IgD-negative memory B cell (primary cell): ENCODE measurements around the gene CCR8. TPM values are rescaled to one million over a fixed set of nuclear protein-coding genes. Genes with fewer than 3 reads are reported as not detected.
A peak's percentile ranks its signal among the peaks of the same experiment; 100 is the strongest.
"Not testable (repeated sequence)": the region's sequence is repeated elsewhere in the genome, so short reads cannot be mapped to it uniquely, and the experiment has no call there.

ENCODE experiments used
- H3K27ac Mint-ChIP-seq, 3 donors: one replicate each; pipeline ENCODE4 v1.8.0; 2020 to 2022; ENCODE audit warnings: mild to moderate bottlenecking in 3 of 3, mixed read lengths in 3 of 3, moderate library complexity in 1 of 3
- H3K27me3 Mint-ChIP-seq: one replicate; pipeline ENCODE4 v1.8.0; 2021; ENCODE audit warnings: mixed read lengths
- H3K36me3 Mint-ChIP-seq: one replicate; pipeline ENCODE4 v1.8.0; 2020; ENCODE audit warnings: mild to moderate bottlenecking, mixed read lengths
- H3K4me1 Mint-ChIP-seq, 3 donors: one replicate each; pipeline ENCODE4 v1.8.0; 2020 to 2022; ENCODE audit warnings: mixed read lengths in 3 of 3, mild to moderate bottlenecking in 1 of 3
- H3K4me3 Mint-ChIP-seq, 4 donors: one replicate each; pipeline ENCODE4 v1.8.0; 2020 to 2022; ENCODE audit warnings: mild to moderate bottlenecking in 4 of 4, mixed read lengths in 4 of 4, moderate library complexity in 3 of 4
- H3K9me3 Mint-ChIP-seq, 3 donors: one replicate each; pipeline ENCODE4 v1.8.0; 2020 to 2021; ENCODE audit warnings: mixed read lengths in 3 of 3, mild to moderate bottlenecking in 1 of 3
- polyA plus RNA-seq: library from polyadenylated mRNA; unstranded; fragments of 300-500 nt; fragmentation: Illumina TruSeq; gene quantifications from one replicate; pipeline ENCODE4 v1.2.3, GENCODE V29; 2021

CCR8 gene
- polyA plus RNA-seq, 1 donor from 2014 or later: not detected

DNA sequence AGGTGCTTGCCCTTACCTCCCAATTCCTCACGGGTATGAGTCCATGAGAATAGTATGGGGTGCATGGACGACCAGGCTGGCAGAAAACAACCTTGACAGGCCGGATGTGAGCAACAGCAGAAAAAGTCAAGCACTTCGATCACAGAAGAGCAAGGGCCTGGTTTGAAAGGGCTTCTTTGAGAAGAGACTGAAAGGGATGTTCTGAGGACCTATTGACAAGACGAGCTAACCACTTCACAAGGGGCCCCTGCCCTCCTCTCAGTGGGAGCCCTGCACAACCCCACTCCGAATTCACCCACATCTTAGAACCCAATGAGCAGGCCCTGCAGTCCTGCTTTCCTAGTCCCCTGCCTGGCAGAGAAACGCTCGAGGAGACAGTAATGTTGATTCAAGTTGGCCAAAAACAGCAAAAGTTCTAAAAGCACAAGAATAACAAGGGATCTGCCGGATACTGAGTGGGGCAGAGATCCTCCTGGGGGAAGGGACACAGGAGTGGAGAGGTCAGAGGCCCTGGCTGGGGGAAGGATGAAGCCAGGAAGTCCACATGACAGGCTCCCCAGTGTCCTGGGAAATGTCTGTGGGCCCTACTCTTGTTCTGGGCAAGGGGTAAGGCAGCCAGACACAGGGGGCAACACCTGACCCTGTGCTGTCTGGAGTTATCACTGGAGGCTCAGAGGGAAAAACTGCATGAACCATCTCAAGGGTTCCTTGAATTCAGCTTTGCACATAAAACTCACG, 34.9 kb upstream of the CCR8 start:
- Mint-ChIP-seq H3K27me3 (peaks cover under 1% of the 10 kb centered on the region), H3K9me3 (peaks cover 0 to 8% (median 8%) of the 10 kb centered on the region in 3 donors), H3K4me1 (peaks cover 0 to 8% (median 6%) of the 10 kb centered on the region in 3 donors), H3K4me3 (no peak overlapping the region), H3K36me3 (peaks cover 1% of the 10 kb centered on the region), H3K27ac (no peak overlapping the region)

DNA sequence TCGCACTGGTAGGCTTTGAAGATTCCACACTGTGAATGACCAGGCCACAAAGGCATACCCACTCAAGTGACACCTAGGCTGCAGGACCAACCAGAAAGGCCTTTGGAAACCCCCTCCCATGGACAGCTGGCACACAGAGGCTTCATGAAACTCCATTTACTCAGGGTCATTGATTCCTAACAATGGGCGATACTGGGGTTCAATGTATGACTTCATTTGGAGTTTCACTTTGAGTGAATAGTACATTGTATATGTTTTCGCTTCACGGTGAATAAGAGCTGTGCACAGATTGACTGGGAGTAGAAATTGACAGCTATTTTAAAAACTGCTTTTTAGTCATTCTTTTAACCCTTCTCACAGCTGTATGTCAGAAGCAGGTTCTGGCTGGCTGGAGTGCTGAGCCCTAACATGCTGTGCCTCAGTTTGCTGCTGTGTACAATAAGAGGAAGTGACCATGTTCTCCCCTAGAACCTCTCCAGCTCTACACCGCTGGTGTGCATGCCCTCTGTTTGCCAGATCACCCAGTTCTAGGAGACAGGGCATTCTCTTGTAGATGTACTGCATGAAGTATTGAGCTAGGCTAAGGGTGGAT, 34.2 kb upstream of the CCR8 start:
- Mint-ChIP-seq H3K27ac (no peak overlapping the region), H3K36me3 (peaks cover 1% of the 10 kb centered on the region)

DNA sequence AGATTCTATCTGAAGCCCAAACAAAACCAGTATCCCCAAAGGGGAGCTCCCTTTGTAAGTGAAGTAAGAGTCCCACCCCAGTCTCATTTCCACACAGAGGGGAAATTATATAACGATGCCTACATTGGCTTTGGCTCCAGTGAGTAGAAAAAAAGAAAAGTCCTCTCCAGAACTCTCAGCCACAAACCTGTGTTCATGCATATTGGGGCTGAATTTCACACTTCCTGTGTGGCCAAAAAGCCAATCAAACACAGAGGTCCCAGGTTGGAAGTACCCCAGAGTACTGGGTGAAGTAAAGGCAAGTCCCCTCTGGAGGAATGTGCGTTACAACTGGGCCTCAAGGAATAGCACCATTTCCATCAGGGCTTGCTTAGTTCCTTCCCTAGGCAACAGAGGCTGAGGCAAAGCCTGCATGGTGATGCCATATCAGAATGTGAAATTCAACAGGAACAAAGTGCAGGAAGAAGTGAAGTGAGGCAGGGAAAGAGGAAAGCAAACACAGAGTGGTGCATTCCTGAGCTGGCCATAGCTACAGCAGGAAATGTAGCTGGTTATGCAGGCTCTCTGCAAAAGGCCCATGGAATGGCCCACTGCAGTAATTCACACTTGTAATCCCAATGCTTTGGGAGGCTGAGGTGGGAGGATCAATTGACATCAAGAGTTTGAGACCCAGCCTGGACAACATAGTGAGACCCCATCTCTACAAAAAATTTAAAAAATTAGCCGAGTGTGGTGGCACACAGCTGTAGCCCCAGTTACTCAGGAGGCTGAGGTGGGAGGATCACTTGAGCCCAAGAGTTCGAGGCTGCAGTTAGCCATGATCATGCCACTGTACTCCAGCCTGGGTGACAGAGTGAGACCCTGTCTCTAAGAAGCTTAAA, 33.1 kb upstream of the CCR8 start:
- peaks cover 8 to 20% (median 15%) of the 10 kb centered on the region in 3 donors for H3K9me3 Mint-ChIP-seq
- H3K4me3 Mint-ChIP-seq: peak overlapping the region in 1 of 4 donors; percentile 63
- H3K27ac Mint-ChIP-seq: no peak overlapping the region
- peaks cover 4% of the 10 kb centered on the region for H3K36me3 Mint-ChIP-seq
- peaks cover 13% of the 10 kb centered on the region for H3K27me3 Mint-ChIP-seq
- peaks cover 0 to 7% (median 2%) of the 10 kb centered on the region in 3 donors for H3K4me1 Mint-ChIP-seq

More for the DNA sequence above, 34.2 kb upstream of the CCR8 start:
- Mint-ChIP-seq H3K4me1 (peaks cover 0 to 8% (median 2%) of the 10 kb centered on the region in 3 donors), H3K4me3 (no peak overlapping the region), H3K9me3 (peaks cover 4 to 14% (median 14%) of the 10 kb centered on the region in 3 donors), H3K27me3 (peaks cover 5% of the 10 kb centered on the region)

DNA sequence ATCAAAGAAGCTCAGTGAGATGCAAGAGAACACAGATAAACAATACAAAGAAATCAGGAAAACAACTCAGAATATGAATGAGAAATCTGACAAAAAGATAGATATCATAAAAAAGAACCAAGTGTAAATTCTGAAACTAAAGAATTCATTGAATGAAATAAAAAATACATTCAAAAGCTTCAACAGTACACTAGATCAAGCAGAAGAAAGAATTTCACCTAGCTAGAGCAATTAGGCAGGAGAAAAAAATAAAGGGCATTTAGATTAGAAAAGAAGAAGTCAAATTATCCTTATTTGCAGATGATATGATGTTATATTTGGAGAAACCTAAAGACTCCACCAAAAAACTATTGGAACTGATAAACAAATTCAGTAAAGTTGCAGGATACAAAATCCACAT, 30.2 kb upstream of the CCR8 start:
- Mint-ChIP-seq H3K9me3 (peaks cover 13 to 29% (median 27%) of the 10 kb centered on the region in 3 donors), H3K4me1 (no peaks in the 10 kb centered on the region), H3K36me3 (peaks cover 9% of the 10 kb centered on the region), H3K27ac (no peak overlapping the region), H3K27me3 (peaks cover 19% of the 10 kb centered on the region), H3K4me3 (peak overlapping the region in 1 of 4 donors; percentile 14)

DNA sequence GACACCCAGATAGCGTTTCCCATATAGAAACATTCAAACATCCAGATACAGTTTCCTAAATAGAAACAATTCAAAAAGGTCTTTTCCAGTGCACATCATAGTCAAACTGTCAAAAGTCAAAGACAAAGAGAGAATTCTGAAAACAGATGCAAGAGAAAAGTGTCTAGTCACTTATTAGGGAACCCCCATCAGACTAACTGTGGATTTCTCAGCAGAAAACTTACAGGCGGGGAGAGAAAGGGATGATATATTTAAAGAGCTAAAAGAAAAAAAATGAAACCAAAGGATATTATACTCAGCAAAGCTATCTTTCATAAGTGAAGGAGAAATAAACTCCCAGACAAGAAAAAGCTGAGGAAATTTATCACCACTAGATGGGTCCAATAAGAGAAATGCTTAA, 27.3 kb upstream of the CCR8 start:
- peaks cover 17 to 33% (median 30%) of the 10 kb centered on the region in 3 donors for H3K9me3 Mint-ChIP-seq
- H3K36me3 Mint-ChIP-seq: peaks cover 9% of the 10 kb centered on the region
- H3K27ac Mint-ChIP-seq: no peak overlapping the region
- peaks cover 29% of the 10 kb centered on the region for H3K27me3 Mint-ChIP-seq
- H3K4me3 Mint-ChIP-seq: no peak overlapping the region
- no peaks in the 10 kb centered on the region for H3K4me1 Mint-ChIP-seq

DNA sequence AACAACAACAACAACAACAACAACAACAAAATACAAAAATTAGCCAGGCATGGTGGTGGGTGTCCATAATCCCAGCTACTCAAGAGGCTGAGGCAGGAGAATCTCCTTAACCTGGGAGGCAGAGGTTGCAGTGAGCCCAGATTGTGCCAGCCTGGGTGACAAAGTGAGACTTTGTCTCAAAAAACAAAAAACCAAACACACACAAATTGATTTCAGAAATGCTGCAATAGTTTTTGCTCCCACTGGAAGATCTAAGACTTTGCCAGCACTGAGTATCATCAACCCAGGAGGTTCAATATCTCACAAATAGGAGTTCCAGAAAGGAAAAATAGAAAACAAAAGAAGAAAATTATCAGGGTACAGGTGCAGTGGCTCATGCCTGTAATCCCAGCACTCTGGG, 16.2 kb upstream of the CCR8 start:
- no peaks in the 10 kb centered on the region for H3K36me3 Mint-ChIP-seq
- H3K27me3 Mint-ChIP-seq: peaks cover 7% of the 10 kb centered on the region
- H3K9me3 Mint-ChIP-seq: peaks cover 3 to 11% (median 8%) of the 10 kb centered on the region in 3 donors
- H3K4me3 Mint-ChIP-seq: no peak overlapping the region
- H3K27ac Mint-ChIP-seq: no peak overlapping the region
- no peaks in the 10 kb centered on the region for H3K4me1 Mint-ChIP-seq

DNA sequence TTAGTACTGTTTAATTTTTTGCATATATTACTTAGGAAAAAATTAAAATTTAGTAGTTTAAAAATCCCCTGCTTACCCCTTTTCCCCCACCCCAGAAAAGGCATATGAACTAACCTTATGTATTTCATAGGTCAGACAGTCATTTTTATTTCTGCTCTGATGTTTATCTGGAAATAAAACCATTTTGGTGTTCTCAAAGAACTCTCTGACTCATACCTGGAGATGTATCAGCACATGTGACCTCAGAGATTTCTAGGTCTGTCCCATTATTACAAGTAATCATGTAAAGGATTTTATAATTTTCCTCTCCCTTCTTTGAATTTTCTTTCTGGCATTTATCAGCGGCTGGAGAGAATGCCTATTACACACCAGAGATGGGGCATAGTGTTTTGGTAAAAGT, 14.1 kb upstream of the CCR8 start:
- peaks cover 2% of the 10 kb centered on the region for H3K27me3 Mint-ChIP-seq
- peaks cover 3 to 11% (median 8%) of the 10 kb centered on the region in 3 donors for H3K9me3 Mint-ChIP-seq
- no peaks in the 10 kb centered on the region for H3K4me1 Mint-ChIP-seq
- no peak overlapping the region for H3K4me3 Mint-ChIP-seq
- no peaks in the 10 kb centered on the region for H3K36me3 Mint-ChIP-seq
- no peak overlapping the region for H3K27ac Mint-ChIP-seq

DNA sequence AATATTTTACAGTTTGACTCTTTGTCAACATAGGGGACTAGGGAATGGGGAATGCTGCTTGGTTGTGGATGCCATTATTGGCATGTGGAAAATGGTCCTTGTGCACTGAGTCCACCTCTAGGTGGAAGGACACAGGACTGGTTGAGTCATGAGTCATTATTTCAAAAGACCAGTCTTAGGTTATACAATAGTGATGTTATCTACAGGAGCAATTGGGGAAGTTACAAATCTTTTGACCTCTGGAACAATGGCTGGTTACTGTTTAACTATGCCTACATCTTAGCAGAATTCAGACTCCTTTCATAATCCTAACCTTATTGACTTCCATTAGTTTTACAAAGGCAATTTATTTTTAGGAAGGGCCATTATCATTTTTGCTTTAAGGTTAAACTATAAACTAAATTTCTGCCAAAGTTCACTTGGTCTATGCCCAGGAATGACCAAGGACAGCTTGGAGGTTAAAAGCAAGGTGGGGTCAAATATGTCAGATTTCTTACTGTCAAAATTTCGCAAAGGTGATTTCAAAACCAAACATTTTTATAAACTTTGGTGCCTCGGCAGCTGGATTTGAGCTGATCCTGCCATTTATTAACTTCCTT, 11.8 kb upstream of the CCR8 start:
- no peak overlapping the region for H3K27ac Mint-ChIP-seq
- no peak overlapping the region for H3K4me3 Mint-ChIP-seq
- peaks cover under 1% of the 10 kb centered on the region for H3K36me3 Mint-ChIP-seq
- peaks cover 3 to 11% (median 8%) of the 10 kb centered on the region in 3 donors for H3K9me3 Mint-ChIP-seq
- no peaks in the 10 kb centered on the region for H3K4me1 Mint-ChIP-seq
- peaks cover 2% of the 10 kb centered on the region for H3K27me3 Mint-ChIP-seq

DNA sequence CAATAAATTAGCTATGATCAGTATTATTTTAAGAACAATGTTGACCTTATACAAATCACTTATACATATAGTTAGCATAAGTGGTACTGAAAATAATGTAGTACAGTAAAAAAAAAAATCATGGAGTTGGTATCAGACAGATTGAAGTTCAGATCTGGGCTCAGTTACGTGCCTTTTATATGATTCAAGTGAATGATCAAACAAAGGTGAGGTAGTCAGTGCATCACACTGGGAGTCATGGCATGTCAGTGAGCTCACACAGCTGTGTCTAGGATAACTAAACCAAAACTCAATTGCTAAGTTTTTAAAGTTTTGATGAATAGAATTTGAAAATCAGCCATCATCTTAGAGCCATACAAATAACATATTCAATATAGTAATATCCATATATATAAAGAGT, 11.2 kb upstream of the CCR8 start:
- peaks cover 1% of the 10 kb centered on the region for H3K36me3 Mint-ChIP-seq
- no peak overlapping the region for H3K27ac Mint-ChIP-seq
- no peak overlapping the region for H3K4me3 Mint-ChIP-seq
- peaks cover 2% of the 10 kb centered on the region for H3K27me3 Mint-ChIP-seq
- no peaks in the 10 kb centered on the region for H3K4me1 Mint-ChIP-seq
- peaks cover 3 to 10% (median 8%) of the 10 kb centered on the region in 3 donors for H3K9me3 Mint-ChIP-seq

DNA sequence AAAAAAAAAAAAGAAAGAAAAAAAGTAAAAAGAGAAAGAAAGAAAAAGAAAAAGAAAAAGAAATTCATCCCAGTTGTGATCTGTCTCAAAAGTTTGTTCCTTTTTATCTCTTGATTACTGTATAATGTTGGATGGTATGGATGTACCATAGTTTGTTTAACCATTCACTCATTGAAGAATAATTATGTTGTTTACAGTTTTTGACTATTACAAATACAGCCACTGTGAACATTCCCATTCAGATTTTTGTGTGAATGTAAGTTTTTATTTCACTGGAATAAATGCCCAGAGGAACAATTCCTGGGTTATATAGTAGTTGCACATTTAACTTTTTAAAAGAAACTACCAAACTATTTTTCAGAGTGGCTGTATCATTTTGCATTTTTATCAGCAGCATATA, 10.3 kb upstream of the CCR8 start:
- Mint-ChIP-seq H3K9me3 (peaks cover 0 to 8% (median 7%) of the 10 kb centered on the region in 3 donors), H3K4me1 (no peaks in the 10 kb centered on the region), H3K27ac (no peak overlapping the region), H3K27me3 (peaks cover 2% of the 10 kb centered on the region), H3K36me3 (peaks cover 1% of the 10 kb centered on the region), H3K4me3 (no peak overlapping the region)

DNA sequence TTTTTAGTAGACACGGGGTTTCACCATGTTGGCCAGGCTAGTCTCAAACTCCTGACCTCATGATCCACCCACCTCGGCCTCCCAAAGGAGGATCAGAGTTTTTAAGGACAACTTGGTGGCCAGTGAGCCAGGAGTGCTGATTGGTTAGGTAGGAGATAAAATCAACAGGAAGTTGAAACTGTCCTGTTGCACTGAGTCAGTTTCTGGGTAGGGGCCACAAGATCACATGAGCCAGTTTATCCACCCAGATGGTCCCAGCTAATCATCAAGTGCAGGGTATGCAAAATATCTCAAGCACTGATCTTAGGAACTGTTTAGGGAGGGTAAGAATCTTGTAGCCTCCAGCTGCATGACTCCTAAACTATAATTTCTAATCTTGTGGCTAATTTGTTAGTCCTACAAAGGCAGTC, 7.9 kb upstream of the CCR8 start:
- H3K9me3 Mint-ChIP-seq, H3K27me3 Mint-ChIP-seq, H3K4me3 Mint-ChIP-seq, H3K36me3 Mint-ChIP-seq, H3K27ac Mint-ChIP-seq, H3K4me1 Mint-ChIP-seq: not testable (repeated sequence)

DNA sequence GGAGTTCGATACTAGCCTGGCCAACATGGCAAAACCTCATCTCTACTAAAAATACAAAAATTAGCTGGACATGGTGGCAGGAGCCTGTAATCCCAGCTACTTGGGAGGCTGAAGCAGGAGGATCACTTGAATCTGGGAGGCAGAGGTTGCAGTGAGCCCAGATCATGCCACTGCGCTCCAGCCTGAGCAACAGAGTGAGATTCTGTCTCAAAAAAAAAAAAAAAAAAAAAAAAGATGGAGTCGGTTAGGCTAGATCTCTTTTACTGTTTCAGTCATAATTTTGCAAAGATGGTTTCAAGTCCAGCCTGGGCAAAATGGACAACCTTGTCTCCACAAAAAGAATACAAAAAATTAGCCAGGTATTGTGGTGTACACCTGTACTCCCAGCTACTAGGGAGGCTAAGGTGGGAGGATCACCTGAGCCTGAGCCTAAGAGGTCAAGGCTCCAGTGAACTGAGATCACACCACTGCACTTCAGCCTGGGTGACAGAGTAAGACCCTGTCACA, 7.2 kb upstream of the CCR8 start:
- not testable (repeated sequence) for H3K9me3 Mint-ChIP-seq, H3K4me1 Mint-ChIP-seq, H3K27me3 Mint-ChIP-seq, H3K36me3 Mint-ChIP-seq, H3K4me3 Mint-ChIP-seq, H3K27ac Mint-ChIP-seq

DNA sequence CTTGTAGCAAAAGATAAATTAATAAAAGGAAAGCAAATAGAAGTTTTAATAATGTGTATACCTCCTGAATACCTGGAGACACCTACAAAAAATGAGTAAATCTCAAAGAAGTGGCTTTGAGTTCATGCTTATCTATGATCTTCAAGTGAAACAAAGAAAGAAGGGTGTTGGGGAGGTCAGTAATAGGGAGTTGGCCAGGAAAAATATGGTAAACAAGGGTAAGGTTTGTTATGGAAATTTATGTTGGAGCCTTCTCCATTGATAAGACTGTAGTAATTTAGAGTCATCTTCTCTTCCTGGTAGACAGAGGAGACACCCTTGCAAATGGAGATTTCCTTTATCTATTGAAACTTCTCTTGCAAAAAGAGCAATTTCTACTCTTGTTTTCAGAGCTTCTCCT, 6.6 kb upstream of the CCR8 start:
- Mint-ChIP-seq H3K27ac (no peak overlapping the region), H3K9me3 (no peaks in the 10 kb centered on the region), H3K27me3 (no peaks in the 10 kb centered on the region), H3K36me3 (peaks cover 1% of the 10 kb centered on the region), H3K4me1 (peaks cover 0 to 4% (median 4%) of the 10 kb centered on the region in 3 donors), H3K4me3 (no peak overlapping the region)

DNA sequence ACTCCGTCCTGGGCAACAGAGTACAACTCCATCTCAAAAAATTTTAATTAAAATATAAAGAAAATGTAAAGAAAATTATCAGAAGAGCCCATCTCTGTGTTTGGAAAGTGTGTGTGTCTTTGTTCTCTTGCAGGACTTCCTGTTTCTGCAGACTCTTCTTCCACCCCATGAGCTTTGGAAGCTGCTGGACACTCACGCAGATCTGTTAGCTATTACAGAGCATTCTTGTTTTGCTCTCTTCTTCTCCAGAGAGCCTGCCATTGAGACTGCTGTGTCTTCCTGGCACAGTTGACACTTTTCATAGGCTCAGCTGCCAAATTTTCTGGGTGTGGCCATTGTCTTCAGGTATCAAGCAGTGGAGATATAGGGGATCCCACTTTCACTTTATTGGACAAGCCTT, 6.0 kb upstream of the CCR8 start:
- no peak overlapping the region for H3K27ac Mint-ChIP-seq
- H3K4me1 Mint-ChIP-seq: peaks cover 0 to 8% (median 4%) of the 10 kb centered on the region in 3 donors
- no peak overlapping the region for H3K4me3 Mint-ChIP-seq
- no peaks in the 10 kb centered on the region for H3K9me3 Mint-ChIP-seq
- peaks cover 1% of the 10 kb centered on the region for H3K36me3 Mint-ChIP-seq
- no peaks in the 10 kb centered on the region for H3K27me3 Mint-ChIP-seq

DNA sequence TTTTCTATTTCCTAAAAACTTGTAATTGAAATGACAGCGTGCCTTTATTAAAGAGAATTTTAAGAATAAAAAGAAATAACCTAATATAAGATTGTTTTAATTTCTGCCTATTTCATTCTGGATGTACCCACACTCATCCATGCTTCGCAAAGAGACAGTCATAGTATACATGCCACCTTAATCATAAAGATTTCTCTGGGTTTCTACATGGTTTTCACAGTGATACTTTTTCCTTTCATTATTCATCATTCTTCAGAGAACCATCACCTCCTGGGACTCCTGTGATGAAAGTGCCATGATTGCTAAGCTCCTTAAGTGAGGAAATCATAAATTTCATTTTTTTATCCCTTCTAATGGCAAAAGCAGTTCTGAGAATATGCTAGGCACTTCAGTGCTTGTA, 4.3 kb upstream of the CCR8 start:
- H3K4me1 Mint-ChIP-seq: peaks cover 0 to 8% (median 4%) of the 10 kb centered on the region in 3 donors
- no peak overlapping the region for H3K27ac Mint-ChIP-seq
- no peak overlapping the region for H3K4me3 Mint-ChIP-seq
- no peaks in the 10 kb centered on the region for H3K27me3 Mint-ChIP-seq
- no peaks in the 10 kb centered on the region for H3K9me3 Mint-ChIP-seq
- peaks cover 1% of the 10 kb centered on the region for H3K36me3 Mint-ChIP-seq
